ENCODE measurements around the gene FRMD6.

GRCh38 chr14:51602310-51602709, 49.4 kb upstream of the FRMD6 start:
- no peak for TF ChIP-seq BHLHE40 (IDR thresholded peaks at IDR 0.05; ENCODE audit: borderline replicate concordance)
- no peak for TF ChIP-seq FOXA1 (IDR thresholded peaks at IDR 0.05)
- TF ChIP-seq ELF4 (IDR thresholded peaks at IDR 0.05): no peak
- no peak for TF ChIP-seq L3MBTL2 (conservative IDR thresholded peaks at IDR 0.05)
- TF ChIP-seq FOXM1 (IDR thresholded peaks at IDR 0.05; ENCODE audit: borderline replicate concordance): no peak
- TF ChIP-seq LEF1 (IDR thresholded peaks at IDR 0.05; ENCODE audit: borderline replicate concordance): no peak
- TF ChIP-seq SUZ12 (IDR thresholded peaks at IDR 0.05): no peak
- no peak for TF ChIP-seq ZNF384 (IDR thresholded peaks at IDR 0.05)
